Activated CD4-positive, alpha-beta T cell treated with anti-CD3 and anti-CD28 coated beads, Interleukin-2, amount 10 ng/mL, durations not matched to agents 24 days and 14 days (primary cell): ENCODE results near the gene ATP8A1. TPM values are rescaled to one million over a fixed set of nuclear protein-coding genes. Genes with fewer than 3 reads are reported as not detected.

Source experiments
- DNase-seq: peaks from one replicate; pipeline ENCODE4 v3.0.0; 2022
- H3K27ac Mint-ChIP-seq: one replicate; pipeline ENCODE4 v1.8.0; 2022; ENCODE audit warnings: mild to moderate bottlenecking, mixed read lengths
- H3K27me3 Mint-ChIP-seq: one replicate; pipeline ENCODE4 v1.8.0; 2022; ENCODE audit warnings: mixed read lengths
- H3K36me3 Mint-ChIP-seq: one replicate; pipeline ENCODE4 v1.8.0; 2022; ENCODE audit warnings: low read depth, mild to moderate bottlenecking, mixed read lengths
- H3K4me1 Mint-ChIP-seq: one replicate; pipeline ENCODE4 v1.8.0; 2021; ENCODE audit warnings: mixed read lengths
- H3K4me3 Mint-ChIP-seq: one replicate; pipeline ENCODE4 v1.8.0; 2022; ENCODE audit warnings: mild to moderate bottlenecking, moderate library complexity, mixed read lengths
- H3K9me3 Mint-ChIP-seq: one replicate; pipeline ENCODE4 v1.8.0; 2021; ENCODE audit warnings: mixed read lengths
- intact Hi-C: fragments of 100-400 bp; cut with micrococcal nuclease; formaldehyde crosslinking; loops from one replicate; pipeline ENCODE4 v1.15.1; 2023
- total RNA-seq: library from RNA; stranded (reverse); gene quantifications from 2 replicates; pipeline ENCODE4 v1.2.3, GENCODE V29; 2022

ATP8A1 gene
- total RNA-seq, 1 donor from 2014 or later, result 24.3 TPM

DNA sequence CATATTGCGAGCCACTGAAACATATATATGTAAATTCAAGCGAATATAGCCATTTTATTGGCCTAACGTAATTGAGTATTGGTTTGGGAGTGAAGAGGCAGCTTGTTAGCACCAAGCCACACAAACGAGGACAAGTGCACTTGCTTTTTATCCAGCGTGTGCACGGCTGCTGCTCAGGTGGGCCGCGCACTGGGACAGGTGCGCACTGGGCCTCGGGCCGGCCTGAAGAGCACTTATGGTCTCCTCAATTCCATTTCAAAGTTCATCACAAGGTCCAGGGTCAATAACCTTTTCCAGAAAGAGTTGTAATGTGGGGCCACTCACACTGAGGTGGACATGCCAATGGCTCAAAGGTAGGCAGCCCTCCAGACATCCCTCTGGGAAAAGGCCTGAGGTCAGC lies 95.9 kb downstream of the ATP8A1 start:
- no peak overlapping the region for H3K4me3 Mint-ChIP-seq
- intact Hi-C loops, result no loop called here

DNA sequence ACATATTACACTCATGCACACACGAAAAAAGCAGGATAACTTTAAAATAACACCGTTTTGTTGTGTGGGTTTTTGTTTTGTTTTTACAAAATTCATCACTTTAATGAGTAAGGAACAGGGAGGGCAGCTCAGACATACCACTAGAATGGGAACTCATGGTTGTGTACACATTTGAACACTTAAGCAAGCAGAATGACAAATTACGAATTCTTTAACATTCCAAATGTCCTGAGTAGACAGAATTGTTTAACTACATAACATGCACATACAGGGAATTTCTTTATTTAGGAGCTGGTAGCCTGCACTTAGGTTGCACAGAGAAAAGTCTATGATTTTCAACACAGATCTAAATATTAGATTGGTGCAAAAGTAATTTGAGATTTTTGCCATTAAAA lies 96.4 kb downstream of the ATP8A1 start:
- intact Hi-C loops, result no loop called here
- H3K27ac Mint-ChIP-seq, result no peak overlapping the region
- H3K9me3 Mint-ChIP-seq, result no peaks in the 10 kb centered on the region
- no peak for DNase-seq
- no peaks in the 10 kb centered on the region for H3K27me3 Mint-ChIP-seq
- H3K4me1 Mint-ChIP-seq, result no peaks in the 10 kb centered on the region
- H3K36me3 Mint-ChIP-seq, result peaks cover 8% of the 10 kb centered on the region
- no peak overlapping the region for H3K4me3 Mint-ChIP-seq

More for the DNA sequence above, 95.9 kb downstream of the ATP8A1 start:
- Mint-ChIP-seq H3K27me3 (no peaks in the 10 kb centered on the region), H3K9me3 (no peaks in the 10 kb centered on the region), H3K4me1 (no peaks in the 10 kb centered on the region), H3K36me3 (peaks cover 8% of the 10 kb centered on the region), H3K27ac (no peak overlapping the region)
- no peak for DNase-seq

DNA sequence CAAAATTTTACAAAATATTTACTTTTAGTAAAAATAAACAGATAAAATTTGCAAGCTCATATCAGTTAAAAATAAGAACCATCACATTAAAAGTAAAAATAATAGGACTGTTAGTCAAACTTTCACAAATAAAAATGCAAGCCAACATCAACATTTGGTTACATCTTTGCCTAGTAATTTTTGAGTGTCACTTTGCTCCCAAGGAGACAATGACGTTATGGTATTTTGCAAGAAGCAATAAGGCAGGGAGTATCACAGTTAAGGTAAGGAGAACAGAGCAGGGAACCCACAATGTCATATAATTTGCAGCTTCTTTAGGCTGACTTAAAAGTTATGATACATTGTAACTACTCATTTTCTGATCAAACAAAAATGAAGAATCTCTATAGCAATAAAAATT lies 98.7 kb downstream of the ATP8A1 start:
- H3K4me3 Mint-ChIP-seq, result no peak overlapping the region
- H3K27ac Mint-ChIP-seq, result no peak overlapping the region
- no peak for DNase-seq
- intact Hi-C loops, result no loop called here
- H3K36me3 Mint-ChIP-seq, result peaks cover 13% of the 10 kb centered on the region
- no peaks in the 10 kb centered on the region for H3K27me3 Mint-ChIP-seq
- H3K4me1 Mint-ChIP-seq, result no peaks in the 10 kb centered on the region
- no peaks in the 10 kb centered on the region for H3K9me3 Mint-ChIP-seq

DNA sequence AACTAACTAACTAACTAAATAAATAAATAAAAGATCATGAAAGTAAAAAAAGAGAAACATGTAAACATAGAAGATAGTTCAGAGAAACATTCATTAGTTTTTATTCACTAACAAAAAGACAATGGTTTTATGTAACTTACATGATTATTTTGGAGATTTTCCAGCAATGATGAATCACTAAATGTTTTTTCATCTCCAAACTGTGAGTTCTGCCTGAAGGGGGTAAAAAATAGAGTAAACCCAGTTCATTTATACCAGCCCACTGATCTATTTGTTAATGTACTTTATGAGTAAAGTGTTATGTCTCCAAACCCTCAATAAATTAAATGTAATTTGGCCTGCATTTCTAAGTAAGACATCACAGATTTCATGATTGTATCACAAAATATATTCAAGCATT lies 101.1 kb downstream of the ATP8A1 start:
- H3K27me3 Mint-ChIP-seq, result no peaks in the 10 kb centered on the region
- H3K4me3 Mint-ChIP-seq, result no peak overlapping the region
- no peak overlapping the region for H3K27ac Mint-ChIP-seq
- no peaks in the 10 kb centered on the region for H3K9me3 Mint-ChIP-seq
- no peaks in the 10 kb centered on the region for H3K4me1 Mint-ChIP-seq
- DNase-seq, result no peak
- peaks cover 6% of the 10 kb centered on the region for H3K36me3 Mint-ChIP-seq
- intact Hi-C loops, result no loop called here

DNA sequence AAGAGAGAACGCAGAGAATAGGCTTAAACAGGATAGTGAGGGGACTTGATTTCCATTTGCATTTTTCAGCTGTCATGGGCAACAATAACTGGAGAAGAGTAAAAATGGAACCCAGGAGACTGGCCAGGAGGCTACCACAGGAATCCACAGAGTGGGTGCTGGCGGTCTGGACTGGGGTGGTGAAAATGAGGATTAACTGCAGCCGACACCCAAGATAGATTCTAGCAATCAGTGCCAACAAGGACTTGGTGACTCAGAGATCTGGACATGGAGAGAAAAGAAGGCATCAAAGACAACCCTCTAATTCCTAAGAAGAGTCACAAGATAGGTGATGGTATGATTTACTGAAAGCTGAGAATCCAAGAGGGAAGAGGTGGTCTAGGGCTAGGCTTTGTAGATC lies 102.8 kb downstream of the ATP8A1 start:
- H3K4me1 Mint-ChIP-seq, result no peaks in the 10 kb centered on the region
- no peaks in the 10 kb centered on the region for H3K9me3 Mint-ChIP-seq
- DNase-seq, result no peak
- peaks cover 6% of the 10 kb centered on the region for H3K36me3 Mint-ChIP-seq
- H3K27ac Mint-ChIP-seq, result no peak overlapping the region
- no peak overlapping the region for H3K4me3 Mint-ChIP-seq
- no peaks in the 10 kb centered on the region for H3K27me3 Mint-ChIP-seq
- intact Hi-C loops, result no loop called here

DNA sequence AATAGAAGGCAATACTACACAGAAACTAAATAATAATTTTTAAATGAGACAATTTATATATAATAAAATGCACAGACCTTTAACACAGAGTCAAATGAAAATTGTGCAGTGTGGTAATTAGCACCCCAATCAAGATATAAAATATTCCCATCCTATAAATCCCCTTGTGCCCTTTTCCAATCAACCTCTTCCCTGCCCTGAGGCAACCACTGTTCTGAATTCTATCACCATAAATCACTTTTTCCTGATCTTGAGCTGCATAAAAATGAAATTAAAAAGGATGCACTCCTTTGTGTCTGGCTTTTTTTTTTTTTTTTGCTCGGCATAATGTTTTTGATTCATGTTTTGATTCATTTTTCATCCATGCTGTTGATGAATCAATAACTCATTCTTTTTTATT lies 107.0 kb downstream of the ATP8A1 start:
- no peak for DNase-seq
- H3K4me3 Mint-ChIP-seq, result no peak overlapping the region

DNA sequence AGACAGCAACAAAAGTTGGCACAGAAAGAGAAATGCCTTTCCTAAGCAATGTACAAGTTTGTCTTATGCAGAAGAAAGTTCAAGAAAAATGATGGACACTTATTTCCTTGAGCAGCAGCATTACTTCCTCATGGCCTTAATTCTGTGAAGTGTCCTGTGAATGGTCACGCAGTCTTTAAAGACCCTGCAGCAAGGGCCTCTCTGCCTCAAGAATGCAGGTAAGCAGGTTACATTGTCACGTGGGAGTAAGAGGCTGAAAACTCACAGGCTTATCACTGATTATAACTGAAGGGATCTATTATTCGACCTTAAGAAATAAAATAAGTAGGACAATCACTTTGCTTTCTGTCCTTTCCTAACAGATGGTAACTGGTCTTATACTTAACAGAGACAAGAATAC lies 109.1 kb downstream of the ATP8A1 start:
- Mint-ChIP-seq H3K27me3 (no peaks in the 10 kb centered on the region), H3K4me1 (no peaks in the 10 kb centered on the region), H3K36me3 (peaks cover under 1% of the 10 kb centered on the region), H3K27ac (no peak overlapping the region), H3K9me3 (no peaks in the 10 kb centered on the region), H3K4me3 (no peak overlapping the region)
- intact Hi-C loops, result no loop called here
- no peak for DNase-seq

More for the DNA sequence above, 107.0 kb downstream of the ATP8A1 start:
- no peaks in the 10 kb centered on the region for H3K27me3 Mint-ChIP-seq
- H3K9me3 Mint-ChIP-seq, result no peaks in the 10 kb centered on the region
- intact Hi-C loops, result no loop called here
- H3K36me3 Mint-ChIP-seq, result peaks cover 6% of the 10 kb centered on the region
- no peak overlapping the region for H3K27ac Mint-ChIP-seq
- no peaks in the 10 kb centered on the region for H3K4me1 Mint-ChIP-seq

DNA sequence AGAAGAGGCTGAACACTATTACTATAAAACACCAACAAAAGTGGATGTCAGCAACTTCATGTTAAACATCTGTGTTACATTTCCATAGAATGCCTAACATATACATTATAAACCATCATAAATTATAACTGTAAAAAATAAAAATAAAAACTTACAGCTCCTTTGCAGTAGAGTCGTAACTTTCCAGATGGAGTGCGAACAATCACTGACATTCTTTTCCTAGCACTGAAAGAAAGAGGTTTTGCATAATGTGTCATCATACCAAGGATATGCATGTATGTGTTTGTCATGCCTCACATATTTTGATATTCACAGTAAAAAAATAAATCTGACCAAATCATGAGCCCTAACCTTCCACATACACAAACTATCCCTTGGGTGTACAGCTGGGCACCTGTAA lies 113.1 kb downstream of the ATP8A1 start:
- intact Hi-C loops, result no loop called here
- Mint-ChIP-seq H3K9me3 (peaks cover 3% of the 10 kb centered on the region), H3K4me3 (no peak overlapping the region), H3K27ac (no peak overlapping the region), H3K36me3 (peaks cover 13% of the 10 kb centered on the region), H3K27me3 (no peaks in the 10 kb centered on the region), H3K4me1 (no peaks in the 10 kb centered on the region)
- no peak for DNase-seq

DNA sequence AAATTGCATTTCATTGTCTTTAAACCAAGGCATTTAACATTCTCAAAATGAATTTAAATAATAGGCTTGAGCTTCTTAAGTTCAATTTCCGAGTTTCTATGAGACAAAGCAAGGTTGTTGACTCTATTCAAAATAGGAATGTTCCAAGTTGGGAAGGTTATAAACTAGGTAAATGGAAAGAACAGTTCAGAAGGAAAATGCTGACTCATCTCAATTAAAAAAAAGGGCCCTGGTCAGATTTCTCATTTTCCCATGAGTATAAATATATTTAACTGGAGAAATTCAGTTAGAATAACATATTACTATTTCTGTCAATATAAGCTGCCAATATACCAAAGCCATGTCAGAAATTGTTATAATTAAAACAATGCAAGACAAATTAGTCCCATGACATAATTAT lies 113.8 kb downstream of the ATP8A1 start:
- H3K4me3 Mint-ChIP-seq, result no peak overlapping the region

DNA sequence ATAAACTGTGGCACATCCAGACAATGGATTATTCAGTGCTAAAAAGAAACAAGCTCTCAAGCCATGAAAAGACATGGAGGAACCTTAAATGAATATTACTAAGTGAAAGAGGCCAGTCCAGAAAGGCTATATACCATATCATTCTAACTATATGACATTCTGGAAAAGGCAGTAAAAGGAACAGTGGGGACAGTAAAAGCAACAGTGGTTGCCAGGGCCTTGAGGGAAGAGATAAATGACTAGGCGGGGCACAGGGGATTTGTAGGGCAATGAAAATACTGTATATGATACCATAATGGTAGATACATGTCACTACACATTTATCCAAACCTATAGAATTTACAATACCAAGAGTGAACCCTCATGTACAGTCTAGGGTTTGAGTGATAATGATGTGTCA lies 115.3 kb downstream of the ATP8A1 start:
- Mint-ChIP-seq H3K27me3 (no peaks in the 10 kb centered on the region), H3K36me3 (peaks cover 22% of the 10 kb centered on the region), H3K9me3 (peaks cover 10% of the 10 kb centered on the region), H3K27ac (no peak overlapping the region), H3K4me3 (no peak overlapping the region), H3K4me1 (peaks cover 3% of the 10 kb centered on the region)
- intact Hi-C loops, result no loop called here
- no peak for DNase-seq

More for the DNA sequence above, 113.8 kb downstream of the ATP8A1 start:
- Mint-ChIP-seq H3K36me3 (peaks cover 17% of the 10 kb centered on the region), H3K4me1 (no peaks in the 10 kb centered on the region), H3K27me3 (no peaks in the 10 kb centered on the region), H3K27ac (no peak overlapping the region), H3K9me3 (peaks cover 5% of the 10 kb centered on the region)
- intact Hi-C loops, result no loop called here
- no peak for DNase-seq

DNA sequence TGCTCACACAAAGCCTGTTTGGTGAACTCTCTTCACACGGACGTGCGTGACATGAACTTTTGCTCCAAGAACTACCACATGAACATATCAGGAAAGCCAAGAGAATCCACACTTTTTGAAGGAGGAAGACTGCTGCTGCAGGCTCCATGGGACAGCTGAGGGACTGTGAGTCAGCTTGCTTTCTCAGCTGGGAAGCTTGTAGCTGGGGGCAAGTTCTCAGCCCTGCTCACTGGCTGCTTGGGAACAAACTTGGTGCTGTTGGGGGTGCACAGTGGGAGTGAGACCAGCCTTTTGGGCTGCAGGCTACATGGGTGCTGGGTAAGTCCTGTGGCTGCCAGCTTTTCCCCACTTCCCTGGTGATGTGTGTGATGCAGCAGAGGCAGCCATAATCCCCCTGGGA lies 123.9 kb downstream of the ATP8A1 start:
- peaks cover 4% of the 10 kb centered on the region for H3K9me3 Mint-ChIP-seq
- DNase-seq, result no peak
- H3K36me3 Mint-ChIP-seq, result peaks cover 31% of the 10 kb centered on the region
- H3K27me3 Mint-ChIP-seq, result no peaks in the 10 kb centered on the region
- no peak overlapping the region for H3K4me3 Mint-ChIP-seq
- H3K4me1 Mint-ChIP-seq, result peaks cover 5% of the 10 kb centered on the region
- intact Hi-C loops, result no loop called here
- H3K27ac Mint-ChIP-seq, result no peak overlapping the region

DNA sequence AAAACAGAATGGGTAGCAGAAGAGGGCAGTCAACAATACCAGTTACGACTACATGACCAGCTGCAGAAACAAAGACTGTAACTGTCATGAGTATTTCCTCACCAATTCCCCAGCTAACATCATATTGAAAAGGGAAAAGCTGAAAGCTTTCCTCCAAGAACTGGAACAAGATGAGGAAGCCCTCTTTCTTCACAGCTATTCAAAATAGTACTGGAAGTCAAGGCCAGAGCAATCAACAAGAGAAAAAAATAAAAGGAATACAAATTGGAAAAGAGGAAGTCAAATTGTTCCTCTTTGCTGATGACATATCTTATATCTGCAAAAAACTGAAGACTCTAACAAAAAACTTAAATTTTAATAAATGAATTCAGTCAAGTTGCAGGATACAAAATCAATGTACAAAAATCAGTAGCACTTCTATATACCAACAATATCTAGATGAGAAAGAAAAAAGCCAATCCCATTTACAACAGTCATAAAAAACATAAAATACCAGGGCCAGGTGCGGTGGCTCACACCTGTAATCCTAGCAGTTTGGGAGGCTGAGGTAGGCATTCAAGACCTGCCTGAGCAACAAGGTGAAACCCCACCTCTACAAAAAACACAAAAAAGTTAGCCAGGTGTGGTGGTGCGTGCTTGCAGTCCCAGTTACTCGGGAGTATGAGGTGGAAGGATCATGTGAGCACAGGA lies 125.4 kb downstream of the ATP8A1 start:
- no peaks in the 10 kb centered on the region for H3K27me3 Mint-ChIP-seq
- DNase-seq, result no peak
- peaks cover 27% of the 10 kb centered on the region for H3K36me3 Mint-ChIP-seq
- H3K4me3 Mint-ChIP-seq, result no peak overlapping the region
- no peaks in the 10 kb centered on the region for H3K9me3 Mint-ChIP-seq
- H3K27ac Mint-ChIP-seq, result no peak overlapping the region
- peaks cover 2% of the 10 kb centered on the region for H3K4me1 Mint-ChIP-seq
- intact Hi-C loops, result no loop called here

DNA sequence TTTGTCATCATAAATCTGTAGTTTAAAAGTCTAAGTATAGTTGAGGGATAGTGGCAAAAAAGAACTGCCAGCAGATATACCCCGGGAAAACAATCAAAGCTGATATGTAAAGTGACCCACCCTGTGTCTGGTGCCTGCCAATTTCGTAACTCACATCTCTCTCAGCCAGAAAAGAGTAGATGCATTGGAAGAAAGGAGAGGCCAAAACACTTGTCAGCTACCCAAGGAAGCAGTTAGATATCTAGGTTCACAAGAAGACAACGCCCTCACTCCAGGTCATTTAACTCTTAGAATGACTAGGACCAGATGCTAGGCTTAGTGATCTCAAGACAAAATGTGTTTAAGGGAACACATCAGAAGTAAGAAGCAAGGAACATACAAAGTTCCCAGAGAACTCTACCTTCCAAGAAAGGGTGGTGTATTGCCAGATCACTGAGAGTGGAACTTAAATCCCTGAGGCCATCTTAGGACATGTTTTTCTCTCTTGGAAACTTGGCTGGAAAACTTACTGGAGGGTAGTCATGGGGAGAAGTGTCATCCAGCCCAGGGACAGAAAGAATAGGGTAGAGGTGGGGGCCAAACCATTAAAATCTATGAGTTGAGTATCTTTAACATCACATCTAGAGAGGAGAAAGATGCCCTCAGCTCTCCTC lies 133.7 kb downstream of the ATP8A1 start:
- Mint-ChIP-seq H3K36me3 (peaks cover 13% of the 10 kb centered on the region), H3K4me3 (no peak overlapping the region), H3K9me3 (no peaks in the 10 kb centered on the region), H3K27ac (no peak overlapping the region), H3K4me1 (no peaks in the 10 kb centered on the region), H3K27me3 (no peaks in the 10 kb centered on the region)
- intact Hi-C loops, result no loop called here
- no peak for DNase-seq

DNA sequence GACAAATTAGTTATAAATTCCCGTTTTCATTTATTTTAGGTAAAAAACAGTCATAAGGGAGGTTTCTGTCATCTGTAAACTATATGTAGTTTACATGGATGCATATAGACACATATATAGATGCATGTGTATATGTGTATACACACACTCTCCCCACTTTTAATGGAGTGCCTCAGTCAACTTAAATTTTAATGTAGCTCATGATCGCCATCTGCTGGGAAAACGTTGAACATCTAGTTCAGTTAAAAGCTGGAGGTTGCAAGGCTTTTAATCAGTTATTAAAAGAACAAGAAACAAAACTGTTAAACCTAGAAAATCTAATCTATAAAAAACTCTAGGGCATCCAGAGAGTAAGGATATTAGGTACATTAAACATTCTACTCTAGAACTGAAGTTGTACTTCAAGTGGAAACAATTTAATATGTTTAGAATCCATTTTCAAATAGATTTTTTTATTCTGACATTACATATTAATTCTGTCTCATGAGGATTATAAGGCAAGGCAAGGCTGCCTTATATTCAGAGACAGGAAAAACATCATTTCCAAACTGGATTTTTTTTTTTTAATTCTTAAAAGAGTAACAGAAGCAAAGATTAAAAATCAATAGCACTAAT lies 137.0 kb downstream of the ATP8A1 start:
- no peak overlapping the region for H3K27ac Mint-ChIP-seq

More for the DNA sequence above, 137.0 kb downstream of the ATP8A1 start:
- no peaks in the 10 kb centered on the region for H3K4me1 Mint-ChIP-seq
- H3K36me3 Mint-ChIP-seq, result peaks cover 13% of the 10 kb centered on the region
- DNase-seq, result peak; percentile 87
- H3K27me3 Mint-ChIP-seq, result no peaks in the 10 kb centered on the region
- no peak overlapping the region for H3K4me3 Mint-ChIP-seq
- intact Hi-C loops, result loop anchor here (1.0 to 2.0 kb wide), 2 partner anchors 147 to 238 kb away; no protein-coding TSS in a partner anchor
- no peaks in the 10 kb centered on the region for H3K9me3 Mint-ChIP-seq
